Measurements from ENCODE around the gene DBN1. TPM values are rescaled to one million over a fixed set of nuclear protein-coding genes. Genes with fewer than 3 reads are reported as not detected.

Gene DBN1
- polyA plus RNA-seq, 1 of the 3 experiments (the other 2 are of a cell fraction), result 244 TPM

- Histone ChIP-seq H3K9ac (no peak overlapping the region), H3K4me1 (ENCODE audit: control insufficient read depth in 1 of 2, insufficient read depth in 2 of 2, low read depth in 1 of 2, low read length in 1 of 2) (peaks cover 0 to 7% of the 10 kb centered on the region in 2 experiments; a peak in 1 of 4 replicates), H4K20me1 (ENCODE audit: insufficient read depth) (0 out of 2 replicates have a peak, but pooled peaks cover 7% of the 10 kb centered on the region), H3K4me2 (no peak overlapping the region), H3K9me3 (no peaks in the 10 kb centered on the region), H3K79me2 (ENCODE audit: insufficient read depth) (peaks cover 9% of the 10 kb centered on the region), H2AFZ (ENCODE audit: low read depth) (no peak overlapping the region), H3K9me2 (no peaks in the 10 kb centered on the region), H3K36me3 (replicated peaks in 1 of 2; ENCODE audit: control insufficient read depth in 1 of 2, insufficient read depth in 2 of 2, low read length in 1 of 2) (peaks cover 17 to 33% of the 10 kb centered on the region in 2 experiments), H3K27me3 (ENCODE audit: insufficient read depth) (no peaks in the 10 kb centered on the region), H3F3A (replicated peaks; ENCODE audit: insufficient read depth) (peaks cover 10% of the 10 kb centered on the region), H3K4me3 (ENCODE audit: low read depth in 2 of 2, low read length in 1 of 2) (no peak overlapping the region), H3K27ac (ENCODE audit: low read depth in 2 of 2, low read length in 1 of 2) (no peak overlapping the region)
- TF ChIP-seq NRF1 (IDR thresholded peaks at IDR 0.05; ENCODE audit: low read depth, low read length) (no peak), REST (IDR thresholded peaks at IDR 0.05; ENCODE audit: low read depth, low read length) (no peak), YY1 (IDR thresholded peaks at IDR 0.05; ENCODE audit: low read depth) (no peak), ELF1 (IDR thresholded peaks at IDR 0.05) (no peak), JUND (IDR thresholded peaks at IDR 0.05) (no peak), FOXM1 (IDR thresholded peaks at IDR 0.05; ENCODE audit: low read depth) (no peak), RFX5 (IDR thresholded peaks at IDR 0.05; ENCODE audit: low read length) (no peak), FOXJ3 (CRISPR knock-in tag; IDR thresholded peaks at IDR 0.05) (no peak), POLR2AphosphoS5 (IDR thresholded peaks at IDR 0.05; ENCODE audit: low read depth, low read length) (no peak)
- ChIA-PET CTCF (interaction anchor here (0.9 to 12.7 kb wide), 8 partner anchors 11 to 121 kb away, joined by 3 to 206 read pairs (median 7); partner anchors contain the start of gene PFN3), POLR2A (no interaction called here)
- WGBS (ENCODE audit: low lambda C conversion rate), result 87% methylated on average over 4 of the region's 4 CpGs
- DNase-seq, result no peak
Measured at GRCh38 chr5:177439518-177440053, 33.8 kb downstream of the DBN1 start.

DNA sequence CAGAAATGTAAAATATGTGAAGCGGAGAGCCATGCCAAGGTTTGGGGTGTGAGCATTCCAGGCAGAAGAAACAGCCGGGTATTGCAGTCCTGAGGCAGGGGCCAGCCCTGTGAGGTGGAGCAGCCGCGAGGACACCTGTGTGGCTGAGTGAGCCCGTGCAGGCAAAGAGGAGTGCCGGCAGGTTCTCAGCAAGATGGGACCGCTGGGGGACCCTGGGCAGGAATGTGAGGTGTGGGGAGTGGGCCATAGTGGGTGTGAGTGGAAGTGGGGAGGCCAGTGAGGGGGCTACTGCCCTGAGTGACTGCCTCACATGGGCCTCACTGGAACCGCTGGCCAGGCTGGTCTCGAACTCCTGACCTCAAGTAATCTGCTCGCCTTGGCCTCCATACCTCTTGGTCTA lies 35.0 kb downstream of the DBN1 start:
- POLR2A ChIA-PET, result interaction anchor here (2.1 kb wide), 1 partner anchor 12 kb away, joined by 6 read pairs; the partner anchor contains the start of gene GRK6
- Histone ChIP-seq H3K27me3 (ENCODE audit: insufficient read depth) (no peaks in the 10 kb centered on the region), H3K36me3 (replicated peaks in 1 of 2; ENCODE audit: control insufficient read depth in 1 of 2, insufficient read depth in 2 of 2, low read length in 1 of 2) (peaks cover 12 to 39% of the 10 kb centered on the region in 2 experiments), H3K9me2 (no peaks in the 10 kb centered on the region), H4K20me1 (ENCODE audit: insufficient read depth) (no peaks in the 10 kb centered on the region), H3K9me3 (no peaks in the 10 kb centered on the region), H3K27ac (ENCODE audit: low read depth in 2 of 2, low read length in 1 of 2) (no peak overlapping the region), H3K9ac (no peak overlapping the region), H3F3A (replicated peaks; ENCODE audit: insufficient read depth) (peaks cover 10% of the 10 kb centered on the region), H3K4me1 (ENCODE audit: control insufficient read depth in 1 of 2, insufficient read depth in 2 of 2, low read depth in 1 of 2, low read length in 1 of 2) (peaks cover 0 to 7% of the 10 kb centered on the region in 2 experiments; a peak in 1 of 4 replicates), H3K79me2 (ENCODE audit: insufficient read depth) (peaks cover 3% of the 10 kb centered on the region; the same call in 1 of the 2 replicates), H2AFZ (ENCODE audit: low read depth) (no peak overlapping the region), H3K4me2 (no peak overlapping the region), H3K4me3 (ENCODE audit: low read depth in 2 of 2, low read length in 1 of 2) (no peak overlapping the region)
- CTCF ChIA-PET, result interaction anchor here (0.6 to 12.7 kb wide), 3 partner anchors 16 to 63 kb away, joined by 3 to 206 read pairs (median 4); partner anchors contain the start of gene PFN3
- WGBS (ENCODE audit: low lambda C conversion rate), result 96% methylated on average over 9 of the region's 10 CpGs
- DNase-seq, result no peak
- TF ChIP-seq, protein P1, sequence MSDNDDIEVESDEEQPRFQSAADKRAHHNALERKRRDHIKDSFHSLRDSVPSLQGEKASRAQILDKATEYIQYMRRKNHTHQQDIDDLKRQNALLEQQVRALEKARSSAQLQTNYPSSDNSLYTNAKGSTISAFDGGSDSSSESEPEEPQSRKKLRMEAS (IDR thresholded peaks at IDR 0.05; ENCODE audit: low read depth), result no peak
- TF ChIP-seq FOXM1 (IDR thresholded peaks at IDR 0.05; ENCODE audit: low read depth) (no peak), EP300 (IDR thresholded peaks at IDR 0.05; ENCODE audit: borderline replicate concordance in 1 of 2, low read depth in 1 of 2, low read length in 1 of 2) (no peak), REST (IDR thresholded peaks at IDR 0.05; ENCODE audit: low read depth, low read length) (no peak), TAF1 (IDR thresholded peaks at IDR 0.05; ENCODE audit: borderline replicate concordance, low read depth, low read length) (no peak)
- TF ChIP-seq, protein P2, sequence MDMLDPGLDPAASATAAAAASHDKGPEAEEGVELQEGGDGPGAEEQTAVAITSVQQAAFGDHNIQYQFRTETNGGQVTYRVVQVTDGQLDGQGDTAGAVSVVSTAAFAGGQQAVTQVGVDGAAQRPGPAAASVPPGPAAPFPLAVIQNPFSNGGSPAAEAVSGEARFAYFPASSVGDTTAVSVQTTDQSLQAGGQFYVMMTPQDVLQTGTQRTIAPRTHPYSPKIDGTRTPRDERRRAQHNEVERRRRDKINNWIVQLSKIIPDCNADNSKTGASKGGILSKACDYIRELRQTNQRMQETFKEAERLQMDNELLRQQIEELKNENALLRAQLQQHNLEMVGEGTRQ (IDR thresholded peaks at IDR 0.05; ENCODE audit: borderline replicate concordance, low read depth, low read length), result no peak
- TF ChIP-seq, protein P3, sequence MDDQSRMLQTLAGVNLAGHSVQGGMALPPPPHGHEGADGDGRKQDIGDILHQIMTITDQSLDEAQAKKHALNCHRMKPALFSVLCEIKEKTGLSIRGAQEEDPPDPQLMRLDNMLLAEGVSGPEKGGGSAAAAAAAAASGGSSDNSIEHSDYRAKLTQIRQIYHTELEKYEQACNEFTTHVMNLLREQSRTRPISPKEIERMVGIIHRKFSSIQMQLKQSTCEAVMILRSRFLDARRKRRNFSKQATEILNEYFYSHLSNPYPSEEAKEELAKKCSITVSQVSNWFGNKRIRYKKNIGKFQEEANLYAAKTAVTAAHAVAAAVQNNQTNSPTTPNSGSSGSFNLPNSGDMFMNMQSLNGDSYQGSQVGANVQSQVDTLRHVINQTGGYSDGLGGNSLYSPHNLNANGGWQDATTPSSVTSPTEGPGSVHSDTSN (IDR thresholded peaks at IDR 0.05), result no peak
- TF ChIP-seq, protein P4, sequence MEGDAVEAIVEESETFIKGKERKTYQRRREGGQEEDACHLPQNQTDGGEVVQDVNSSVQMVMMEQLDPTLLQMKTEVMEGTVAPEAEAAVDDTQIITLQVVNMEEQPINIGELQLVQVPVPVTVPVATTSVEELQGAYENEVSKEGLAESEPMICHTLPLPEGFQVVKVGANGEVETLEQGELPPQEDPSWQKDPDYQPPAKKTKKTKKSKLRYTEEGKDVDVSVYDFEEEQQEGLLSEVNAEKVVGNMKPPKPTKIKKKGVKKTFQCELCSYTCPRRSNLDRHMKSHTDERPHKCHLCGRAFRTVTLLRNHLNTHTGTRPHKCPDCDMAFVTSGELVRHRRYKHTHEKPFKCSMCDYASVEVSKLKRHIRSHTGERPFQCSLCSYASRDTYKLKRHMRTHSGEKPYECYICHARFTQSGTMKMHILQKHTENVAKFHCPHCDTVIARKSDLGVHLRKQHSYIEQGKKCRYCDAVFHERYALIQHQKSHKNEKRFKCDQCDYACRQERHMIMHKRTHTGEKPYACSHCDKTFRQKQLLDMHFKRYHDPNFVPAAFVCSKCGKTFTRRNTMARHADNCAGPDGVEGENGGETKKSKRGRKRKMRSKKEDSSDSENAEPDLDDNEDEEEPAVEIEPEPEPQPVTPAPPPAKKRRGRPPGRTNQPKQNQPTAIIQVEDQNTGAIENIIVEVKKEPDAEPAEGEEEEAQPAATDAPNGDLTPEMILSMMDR (IDR thresholded peaks at IDR 0.05), result no peak

All from SK-N-SH (cell line).